CD8-positive, alpha-beta memory T cell (primary cell): ENCODE results near the gene MEIOB. TPM values are rescaled to one million over a fixed set of nuclear protein-coding genes. Genes with fewer than 3 reads are reported as not detected.
"Not testable (repeated sequence)": the region's sequence is repeated elsewhere in the genome, so short reads cannot be mapped to it uniquely, and the experiment has no call there.

Experiments
- CTCF ChIA-PET: fragments of 350-600 bp; sonication (Branson Sonifier 250); formaldehyde crosslinking; loops from one replicate; lab custom pipeline; 2021; ENCODE audit warnings: antibody characterized with exemption; lab: Charles Lee
- POLR2A ChIA-PET: fragments of 350-600 bp; sonication (Branson Sonifier 250); formaldehyde crosslinking; loops from one replicate; lab custom pipeline; 2021; ENCODE audit warnings: antibody characterized with exemption; lab: Charles Lee
- DNase-seq, 5 donors: peaks; one replicate each; pipeline versions ENCODE4 v3.0.0 to v3.0.0-alpha.2; 2020 to 2022; ENCODE audit warnings: mixed read lengths in 1 of 5
- H3K27ac ChIP-seq: one replicate; pipeline ENCODE4 v1.7.0; 2013; ENCODE audit warnings: low read depth, mild to moderate bottlenecking, low read length, moderate library complexity
- H3K27me3 ChIP-seq: 2 replicates; pipeline ENCODE4 v1.7.0; 2013; ENCODE audit warnings: low read length, mild to moderate bottlenecking; ENCODE audit not compliant: insufficient read depth, poor library complexity, severe bottlenecking
- H3K36me3 ChIP-seq: 2 replicates; pipeline ENCODE4 v1.7.0; 2013; ENCODE audit warnings: mild to moderate bottlenecking, low read length, moderate library complexity; ENCODE audit not compliant: insufficient read depth
- H3K4me1 ChIP-seq: 2 replicates; pipeline ENCODE4 v1.7.0; 2013; ENCODE audit warnings: mild to moderate bottlenecking, low read length, moderate library complexity; ENCODE audit not compliant: insufficient read depth
- H3K4me3 ChIP-seq: 2 replicates; pipeline ENCODE4 v1.7.0; 2013; ENCODE audit warnings: mild to moderate bottlenecking, low read length
- H3K9me3 ChIP-seq: 2 replicates; pipeline ENCODE4 v1.7.0; 2013; ENCODE audit warnings: mild to moderate bottlenecking, low read length
- H3K27ac Mint-ChIP-seq, 8 donors: one replicate each; pipeline ENCODE4 v1.8.0; 2020 to 2021; ENCODE audit warnings: mixed read lengths in 8 of 8, mild to moderate bottlenecking in 6 of 8, inconsistent platforms in 3 of 8, moderate library complexity in 3 of 8
- H3K27me3 Mint-ChIP-seq, 2 donors: one replicate each; pipeline ENCODE4 v1.8.0; 2020 to 2021; ENCODE audit warnings: mixed read lengths in 2 of 2, mild to moderate bottlenecking in 1 of 2, moderate library complexity in 1 of 2
- H3K36me3 Mint-ChIP-seq, 3 donors: one replicate each; pipeline ENCODE4 v1.8.0; 2020 to 2021; ENCODE audit warnings: mixed read lengths in 3 of 3, inconsistent platforms in 1 of 3, mild to moderate bottlenecking in 1 of 3
- H3K4me1 Mint-ChIP-seq, 3 donors: one replicate each; pipeline ENCODE4 v1.8.0; 2020 to 2021; ENCODE audit warnings: mixed read lengths in 3 of 3, inconsistent platforms in 1 of 3, mild to moderate bottlenecking in 1 of 3
- H3K4me3 Mint-ChIP-seq, 7 donors: one replicate each; pipeline ENCODE4 v1.8.0; 2020 to 2021; ENCODE audit warnings: mixed read lengths in 7 of 7, mild to moderate bottlenecking in 6 of 7, moderate library complexity in 4 of 7, inconsistent platforms in 2 of 7
- H3K9me3 Mint-ChIP-seq, 5 donors: one replicate each; pipeline ENCODE4 v1.8.0; 2020 to 2022; ENCODE audit warnings: mixed read lengths in 5 of 5, mild to moderate bottlenecking in 3 of 5, moderate library complexity in 2 of 5, inconsistent platforms in 1 of 5
- polyA plus RNA-seq: library from polyadenylated mRNA; unstranded; fragments of 300-500 nt; fragmentation: Illumina TruSeq; gene quantifications from one replicate; pipeline ENCODE4 v1.2.3, GENCODE V29; 2021
- total RNA-seq, 2 experiments: library from RNA; stranded (reverse); gene quantifications; one replicate each; pipeline ENCODE4 v1.2.3, GENCODE V29; 2021

The MEIOB gene
- total and polyA plus RNA-seq, 3 experiments from 2014 or later, result not detected

GRCh38 chr16:1807626-1808025 lies 64.3 kb downstream of the MEIOB start:
- no peaks in the 10 kb centered on the region for H3K27me3 ChIP-seq
- Mint-ChIP-seq H3K27me3 (no peaks in the 10 kb centered on the region), H3K36me3 (peaks cover 6 to 43% (median 7%) of the 10 kb centered on the region in 3 donors), H3K27ac (no peak overlapping the region), H3K9me3 (no peaks in the 10 kb centered on the region), H3K4me3 (no peak overlapping the region), H3K4me1 (no peaks in the 10 kb centered on the region)
- no peaks in the 10 kb centered on the region for H3K4me1 ChIP-seq
- no peak overlapping the region for H3K27ac ChIP-seq
- ChIA-PET POLR2A (no interaction called here), CTCF (no interaction called here)
- H3K9me3 ChIP-seq, result no peaks in the 10 kb centered on the region
- no peak overlapping the region for H3K4me3 ChIP-seq
- no peak for DNase-seq
- peaks cover 21% of the 10 kb centered on the region for H3K36me3 ChIP-seq

- POLR2A ChIA-PET, result no interaction called here
- H3K27me3 Mint-ChIP-seq, result no peaks in the 10 kb centered on the region
- H3K4me1 Mint-ChIP-seq, result no peaks in the 10 kb centered on the region
- no peaks in the 10 kb centered on the region for H3K36me3 ChIP-seq
- no peaks in the 10 kb centered on the region for H3K4me1 ChIP-seq
- H3K9me3 Mint-ChIP-seq, result peaks cover 3 to 10% (median 7%) of the 10 kb centered on the region in 5 donors
- CTCF ChIA-PET, result interaction anchor here (1.2 kb wide), 1 partner anchor 39 kb away, joined by 3 read pairs; no protein-coding TSS in a partner anchor
- DNase-seq, result no peak
- H3K27me3 ChIP-seq, result no peaks in the 10 kb centered on the region
- no peak overlapping the region for H3K4me3 ChIP-seq
- no peaks in the 10 kb centered on the region for H3K9me3 ChIP-seq
- H3K27ac ChIP-seq, result no peak overlapping the region
- H3K27ac Mint-ChIP-seq, result no peak overlapping the region
- no peak overlapping the region for H3K4me3 Mint-ChIP-seq
- peaks cover 3 to 5% (median 4%) of the 10 kb centered on the region in 3 donors for H3K36me3 Mint-ChIP-seq
These were observed 71.3 kb downstream of the MEIOB start for GRCh38 chr16:1800701-1801100.

- H3K36me3 ChIP-seq, DNase-seq, CTCF ChIA-PET, H3K27me3 Mint-ChIP-seq, H3K27ac Mint-ChIP-seq, POLR2A ChIA-PET, H3K4me3 Mint-ChIP-seq, H3K4me1 ChIP-seq, H3K4me1 Mint-ChIP-seq, H3K27ac ChIP-seq, H3K4me3 ChIP-seq, H3K9me3 ChIP-seq, H3K36me3 Mint-ChIP-seq, H3K27me3 ChIP-seq: not testable (repeated sequence)
- peaks cover 3 to 10% (median 7%) of the 10 kb centered on the region in 5 donors for H3K9me3 Mint-ChIP-seq
These were observed 72.7 kb downstream of the MEIOB start for GRCh38 chr16:1799263-1799662.

- H3K4me3 ChIP-seq, result no peak overlapping the region
- H3K4me1 ChIP-seq, result no peaks in the 10 kb centered on the region
- Mint-ChIP-seq H3K4me1 (no peaks in the 10 kb centered on the region), H3K27me3 (no peaks in the 10 kb centered on the region), H3K4me3 (no peak overlapping the region), H3K9me3 (peaks cover 3 to 9% (median 6%) of the 10 kb centered on the region in 5 donors), H3K27ac (peak overlapping the region in 1 of 8 donors; percentile 61), H3K36me3 (peaks cover 0 to 3% (median 2%) of the 10 kb centered on the region in 3 donors)
- no peak overlapping the region for H3K27ac ChIP-seq
- ChIA-PET POLR2A (no interaction called here), CTCF (no interaction called here)
- H3K27me3 ChIP-seq, result no peaks in the 10 kb centered on the region
- H3K9me3 ChIP-seq, result no peaks in the 10 kb centered on the region
- no peak for DNase-seq
- H3K36me3 ChIP-seq, result no peaks in the 10 kb centered on the region
These were observed 76.9 kb downstream of the MEIOB start for GRCh38 chr16:1794908-1795666.

GRCh38 chr16:1794221-1794871 lies 77.6 kb downstream of the MEIOB start:
- Mint-ChIP-seq H3K27ac (no peak overlapping the region), H3K4me1 (no peaks in the 10 kb centered on the region), H3K27me3 (no peaks in the 10 kb centered on the region), H3K4me3 (no peak overlapping the region), H3K36me3 (peaks cover 0 to 3% (median 2%) of the 10 kb centered on the region in 3 donors), H3K9me3 (peaks cover 3 to 7% (median 5%) of the 10 kb centered on the region in 5 donors)
- Histone ChIP-seq H3K9me3 (no peaks in the 10 kb centered on the region), H3K36me3 (no peaks in the 10 kb centered on the region), H3K4me1 (no peaks in the 10 kb centered on the region), H3K4me3 (no peak overlapping the region), H3K27me3 (no peaks in the 10 kb centered on the region), H3K27ac (no peak overlapping the region)
- ChIA-PET CTCF (no interaction called here), POLR2A (no interaction called here)
- DNase-seq, result no peak

GRCh38 chr16:1793578-1794220 lies 78.3 kb downstream of the MEIOB start, which contains the start of gene IGFALS:
Gene IGFALS (minus strand): TSS chr16:1793705. CDS start chr16:1793652, 53 bp downstream.
- no peaks in the 10 kb centered on the region for H3K9me3 ChIP-seq
- H3K4me1 Mint-ChIP-seq, result peaks cover 0 to 3% (median 1%) of the 10 kb centered on the region in 3 donors
- peaks cover 3 to 5% (median 3%) of the 10 kb centered on the region in 5 donors for H3K9me3 Mint-ChIP-seq
- H3K27me3 ChIP-seq, result no peaks in the 10 kb centered on the region
- H3K4me3 Mint-ChIP-seq, result no peak within 1 kb of the TSS
- DNase-seq, result no peak
- CTCF ChIA-PET, result no interaction called here
- H3K27me3 Mint-ChIP-seq, result no peaks in the 10 kb centered on the region
- no peaks in the 10 kb centered on the region for H3K4me1 ChIP-seq
- no peak within 1 kb of the TSS for H3K27ac ChIP-seq
- H3K27ac Mint-ChIP-seq, result no peak within 1 kb of the TSS
- peaks cover 3 to 8% (median 3%) of the 10 kb centered on the region in 3 donors for H3K36me3 Mint-ChIP-seq
- no peak within 1 kb of the TSS for H3K4me3 ChIP-seq
- POLR2A ChIA-PET, result no interaction called here
- no peaks in the 10 kb centered on the region for H3K36me3 ChIP-seq

GRCh38 chr16:1792836-1793577 lies 79.0 kb downstream of the MEIOB start:
- no peak overlapping the region for H3K4me3 ChIP-seq
- no peaks in the 10 kb centered on the region for H3K9me3 ChIP-seq
- no peaks in the 10 kb centered on the region for H3K27me3 ChIP-seq
- no peak for DNase-seq
- peaks cover 3 to 5% (median 3%) of the 10 kb centered on the region in 5 donors for H3K9me3 Mint-ChIP-seq
- no peak overlapping the region for H3K27ac Mint-ChIP-seq
- H3K27me3 Mint-ChIP-seq, result no peaks in the 10 kb centered on the region
- CTCF ChIA-PET, result no interaction called here
- POLR2A ChIA-PET, result interaction anchor here (0.6 to 2.5 kb wide), 2 partner anchors 10 to 1492 kb away, joined by 4 to 9 read pairs; partner anchors contain the start of genes NUBP2 and SPSB3
- H3K36me3 Mint-ChIP-seq, result peaks cover 3 to 14% (median 3%) of the 10 kb centered on the region in 3 donors
- no peaks in the 10 kb centered on the region for H3K36me3 ChIP-seq
- H3K4me1 Mint-ChIP-seq, result peaks cover 0 to 3% (median 1%) of the 10 kb centered on the region in 3 donors
- H3K27ac ChIP-seq, result no peak overlapping the region
- H3K4me1 ChIP-seq, result no peaks in the 10 kb centered on the region
- H3K4me3 Mint-ChIP-seq, result no peak overlapping the region
